HG02885 (cell line): Measurements from ENCODE around the gene TFR2.

ENCODE experiments used
- ATAC-seq: cut with Tn5 transposase; IDR thresholded peaks from one replicate; pipeline ENCODE4 v1.9.1; 2021; ENCODE audit warnings: mild to moderate bottlenecking; ENCODE audit not compliant: unreplicated experiment, poor library complexity

Gene TFR2

GRCh38 chr7:100589341-100589947 is 51.9 kb downstream of the TFR2 start:
- no peak for ATAC-seq

- no peak for ATAC-seq
These were observed 52.9 kb downstream of the TFR2 start for GRCh38 chr7:100588438-100588837.

GRCh38 chr7:100586266-100587025 is 54.9 kb downstream of the TFR2 start, which contains the start of gene FBXO24:
TSS of gene FBXO24 (plus strand) at chr7:100586328. CDS start at chr7:100586626, 298 bp downstream.
- ATAC-seq = peak; percentile 86

- ATAC-seq = peak; percentile 34
These were observed 55.7 kb downstream of the TFR2 start, which contains the start of gene LRCH4 for GRCh38 chr7:100585511-100586265. TSS of gene LRCH4 (minus strand) at chr7:100586129. CDS start at chr7:100586100, 29 bp downstream.

GRCh38 chr7:100584683-100585510 is 56.5 kb downstream of the TFR2 start:
- no peak for ATAC-seq

- no peak for ATAC-seq
These were observed 57.2 kb downstream of the TFR2 start for GRCh38 chr7:100584054-100584682.

GRCh38 chr7:100583132-100584053 is 58.0 kb downstream of the TFR2 start:
- no peak for ATAC-seq

GRCh38 chr7:100582650-100583049 is 58.7 kb downstream of the TFR2 start:
- ATAC-seq = no peak

- ATAC-seq = no peak
These were observed 59.2 kb downstream of the TFR2 start for GRCh38 chr7:100582041-100582579.

GRCh38 chr7:100580466-100581283 is 60.7 kb downstream of the TFR2 start:
- ATAC-seq = no peak

- ATAC-seq = no peak
These were observed 62.8 kb downstream of the TFR2 start for GRCh38 chr7:100578246-100579183.

GRCh38 chr7:100577507-100577906 is 63.8 kb downstream of the TFR2 start:
- no peak for ATAC-seq

- ATAC-seq = no peak
These were observed 64.2 kb downstream of the TFR2 start for GRCh38 chr7:100577103-100577502.

- ATAC-seq = no peak
These were observed 64.9 kb downstream of the TFR2 start for GRCh38 chr7:100576384-100576993.

GRCh38 chr7:100575746-100576383 is 65.5 kb downstream of the TFR2 start:
- no peak for ATAC-seq

GRCh38 chr7:100575206-100575631 is 66.1 kb downstream of the TFR2 start:
- ATAC-seq = no peak
